Measurements from ENCODE around the gene VANGL2.

The VANGL2 gene

DNA sequence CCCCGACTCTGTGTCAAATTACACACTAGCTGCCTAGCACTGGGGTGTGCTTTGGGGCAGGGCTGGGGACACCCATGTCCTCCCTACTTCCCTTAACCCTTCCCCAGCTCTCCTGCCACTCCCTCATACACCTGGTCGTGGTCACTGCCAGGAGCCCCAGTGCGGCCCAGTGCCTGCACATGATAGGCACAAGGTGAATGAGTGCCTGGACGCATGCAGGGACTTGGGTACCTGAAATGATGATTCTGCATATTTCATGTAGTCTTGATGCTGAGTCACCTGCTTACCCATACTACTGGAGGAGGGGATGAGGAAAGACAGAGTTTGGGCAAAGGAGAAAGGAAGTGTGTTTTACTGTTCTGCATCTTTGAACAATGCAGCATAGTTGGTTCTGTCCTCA lies 1.5 kb upstream of the VANGL2 start:
- no peak overlapping the region for H3K4me3 ChIP-seq (replicated peaks in 1 of 2; ENCODE audit: low read depth in 2 of 2, low read length in 2 of 2)
- DNase-seq (ENCODE audit: low read depth in 2 of 2) = no peak
- TF ChIP-seq CTCF (IDR thresholded peaks at IDR 0.05; ENCODE audit: low read depth, low read length) = no peak

- no peak for DNase-seq (ENCODE audit: low read depth in 2 of 2)
- TF ChIP-seq CTCF (IDR thresholded peaks at IDR 0.05; ENCODE audit: low read depth, low read length) = no peak
- H3K4me3 ChIP-seq (replicated peaks in 1 of 2; ENCODE audit: low read depth in 2 of 2, low read length in 2 of 2) = peak overlapping the region; percentile 48 to 50
Measured at GRCh38 chr1:160399544-160400222, 681 bp upstream of the VANGL2 start.

- no peak for DNase-seq (ENCODE audit: low read depth in 2 of 2)
- no peak for TF ChIP-seq CTCF (IDR thresholded peaks at IDR 0.05; ENCODE audit: low read depth, low read length)
- H3K4me3 ChIP-seq (replicated peaks in 1 of 2; ENCODE audit: low read depth in 2 of 2, low read length in 2 of 2) = peak overlapping the region; percentile 52 to 56
Measured at GRCh38 chr1:160400646-160401486, 502 bp downstream of the VANGL2 start.

GRCh38 chr1:160401487-160401805 lies 1.1 kb downstream of the VANGL2 start:
- peak overlapping the region; percentile 52 to 56 for H3K4me3 ChIP-seq (replicated peaks in 1 of 2; ENCODE audit: low read depth in 2 of 2, low read length in 2 of 2)
- TF ChIP-seq CTCF (IDR thresholded peaks at IDR 0.05; ENCODE audit: low read depth, low read length) = no peak
- DNase-seq (ENCODE audit: low read depth in 2 of 2) = no peak

- no peak for TF ChIP-seq CTCF (IDR thresholded peaks at IDR 0.05; ENCODE audit: low read depth, low read length)
- peak overlapping the region in 1 of 2 donors; percentile 52 for H3K4me3 ChIP-seq (replicated peaks in 1 of 2; ENCODE audit: low read depth in 2 of 2, low read length in 2 of 2)
Measured at GRCh38 chr1:160402001-160402795, 1.8 kb downstream of the VANGL2 start.

GRCh38 chr1:160403244-160403643 lies 2.9 kb downstream of the VANGL2 start:
- peak; percentile 31 to 33 for DNase-seq (ENCODE audit: low read depth in 2 of 2)
- no peak for TF ChIP-seq CTCF (IDR thresholded peaks at IDR 0.05; ENCODE audit: low read depth, low read length)

More at GRCh38 chr1:160402001-160402795, 1.8 kb downstream of the VANGL2 start:
- no peak for DNase-seq (ENCODE audit: low read depth in 2 of 2)

More at GRCh38 chr1:160403244-160403643, 2.9 kb downstream of the VANGL2 start:
- no peak overlapping the region for H3K4me3 ChIP-seq (replicated peaks in 1 of 2; ENCODE audit: low read depth in 2 of 2, low read length in 2 of 2)

Data from cardiac fibroblast (primary cell).